ENCODE measurements around the gene AKAP6.

Gene AKAP6

GRCh38 chr14:32530800-32531199 is 201.7 kb downstream of the AKAP6 start:
- DNase-seq (ENCODE audit: insufficient read length) (no peak), FAIRE-seq (no peak)
- TF ChIP-seq TAF1 (IDR thresholded peaks at IDR 0.05; ENCODE audit: borderline replicate concordance, low read depth, low read length) = no peak
- TF ChIP-seq POLR2A (IDR thresholded peaks at IDR 0.05; ENCODE audit: low read depth, low read length) = no peak
- no peak for TF ChIP-seq POLR2AphosphoS5 (IDR thresholded peaks at IDR 0.05; ENCODE audit: low read depth, low read length)

- no peak for DNase-seq (ENCODE audit: insufficient read length)
- no peak for FAIRE-seq
- TF ChIP-seq TAF1 (IDR thresholded peaks at IDR 0.05; ENCODE audit: borderline replicate concordance, low read depth, low read length) (no peak), POLR2A (IDR thresholded peaks at IDR 0.05; ENCODE audit: low read depth, low read length) (no peak), POLR2AphosphoS5 (IDR thresholded peaks at IDR 0.05; ENCODE audit: low read depth, low read length) (no peak)
Measured at GRCh38 chr14:32531942-32532515, 202.9 kb downstream of the AKAP6 start.

- no peak for FAIRE-seq
- TF ChIP-seq TAF1 (IDR thresholded peaks at IDR 0.05; ENCODE audit: borderline replicate concordance, low read depth, low read length) (no peak), POLR2A (IDR thresholded peaks at IDR 0.05; ENCODE audit: low read depth, low read length) (no peak), POLR2AphosphoS5 (IDR thresholded peaks at IDR 0.05; ENCODE audit: low read depth, low read length) (no peak)
Measured at GRCh38 chr14:32534145-32534544, 205.0 kb downstream of the AKAP6 start.

GRCh38 chr14:32536175-32536574 is 207.1 kb downstream of the AKAP6 start:
- DNase-seq (ENCODE audit: insufficient read length) = no peak
- FAIRE-seq = no peak

More at GRCh38 chr14:32534145-32534544, 205.0 kb downstream of the AKAP6 start:
- DNase-seq (ENCODE audit: insufficient read length) = no peak

GRCh38 chr14:32537166-32537565 is 208.1 kb downstream of the AKAP6 start:
- DNase-seq (ENCODE audit: insufficient read length) = no peak
- FAIRE-seq = no peak

More at GRCh38 chr14:32536175-32536574, 207.1 kb downstream of the AKAP6 start:
- no peak for TF ChIP-seq TAF1 (IDR thresholded peaks at IDR 0.05; ENCODE audit: borderline replicate concordance, low read depth, low read length)
- TF ChIP-seq POLR2A (IDR thresholded peaks at IDR 0.05; ENCODE audit: low read depth, low read length) = no peak
- no peak for TF ChIP-seq POLR2AphosphoS5 (IDR thresholded peaks at IDR 0.05; ENCODE audit: low read depth, low read length)

GRCh38 chr14:32542507-32542906 is 213.4 kb downstream of the AKAP6 start:
- no peak for FAIRE-seq
- no peak for DNase-seq (ENCODE audit: insufficient read length)
- no peak for TF ChIP-seq TAF1 (IDR thresholded peaks at IDR 0.05; ENCODE audit: borderline replicate concordance, low read depth, low read length)
- no peak for TF ChIP-seq POLR2AphosphoS5 (IDR thresholded peaks at IDR 0.05; ENCODE audit: low read depth, low read length)

More at GRCh38 chr14:32537166-32537565, 208.1 kb downstream of the AKAP6 start:
- TF ChIP-seq POLR2AphosphoS5 (IDR thresholded peaks at IDR 0.05; ENCODE audit: low read depth, low read length) (no peak), POLR2A (IDR thresholded peaks at IDR 0.05; ENCODE audit: low read depth, low read length) (no peak), TAF1 (IDR thresholded peaks at IDR 0.05; ENCODE audit: borderline replicate concordance, low read depth, low read length) (no peak)

- FAIRE-seq = no peak
- TF ChIP-seq POLR2AphosphoS5 (IDR thresholded peaks at IDR 0.05; ENCODE audit: low read depth, low read length) = no peak
- no peak for TF ChIP-seq POLR2A (IDR thresholded peaks at IDR 0.05; ENCODE audit: low read depth, low read length)
- TF ChIP-seq TAF1 (IDR thresholded peaks at IDR 0.05; ENCODE audit: borderline replicate concordance, low read depth, low read length) = no peak
- no peak for DNase-seq (ENCODE audit: insufficient read length)
Measured at GRCh38 chr14:32545095-32545494, 216.0 kb downstream of the AKAP6 start.

- no peak for DNase-seq (ENCODE audit: insufficient read length)
- no peak for FAIRE-seq
- TF ChIP-seq TAF1 (IDR thresholded peaks at IDR 0.05; ENCODE audit: borderline replicate concordance, low read depth, low read length) = no peak
- TF ChIP-seq POLR2AphosphoS5 (IDR thresholded peaks at IDR 0.05; ENCODE audit: low read depth, low read length) = no peak
- TF ChIP-seq POLR2A (IDR thresholded peaks at IDR 0.05; ENCODE audit: low read depth, low read length) = no peak
Measured at GRCh38 chr14:32545506-32546210, 216.6 kb downstream of the AKAP6 start.

- FAIRE-seq = no peak
- no peak for TF ChIP-seq POLR2AphosphoS5 (IDR thresholded peaks at IDR 0.05; ENCODE audit: low read depth, low read length)
- TF ChIP-seq POLR2A (IDR thresholded peaks at IDR 0.05; ENCODE audit: low read depth, low read length) = no peak
- TF ChIP-seq TAF1 (IDR thresholded peaks at IDR 0.05; ENCODE audit: borderline replicate concordance, low read depth, low read length) = no peak
- DNase-seq (ENCODE audit: insufficient read length) = no peak
Measured at GRCh38 chr14:32546246-32546645, 217.1 kb downstream of the AKAP6 start.

GRCh38 chr14:32552766-32553165 is 223.7 kb downstream of the AKAP6 start:
- DNase-seq (ENCODE audit: insufficient read length) (no peak), FAIRE-seq (no peak)
- TF ChIP-seq TAF1 (IDR thresholded peaks at IDR 0.05; ENCODE audit: borderline replicate concordance, low read depth, low read length) = no peak
- no peak for TF ChIP-seq POLR2AphosphoS5 (IDR thresholded peaks at IDR 0.05; ENCODE audit: low read depth, low read length)

GRCh38 chr14:32559048-32559447 is 229.9 kb downstream of the AKAP6 start:
- no peak for DNase-seq (ENCODE audit: insufficient read length)

GRCh38 chr14:32559590-32559989 is 230.5 kb downstream of the AKAP6 start:
- TF ChIP-seq POLR2A (IDR thresholded peaks at IDR 0.05; ENCODE audit: low read depth, low read length) (no peak), POLR2AphosphoS5 (IDR thresholded peaks at IDR 0.05; ENCODE audit: low read depth, low read length) (no peak), TAF1 (IDR thresholded peaks at IDR 0.05; ENCODE audit: borderline replicate concordance, low read depth, low read length) (no peak)
- FAIRE-seq = no peak
- no peak for DNase-seq (ENCODE audit: insufficient read length)

More at GRCh38 chr14:32559048-32559447, 229.9 kb downstream of the AKAP6 start:
- FAIRE-seq = no peak
- no peak for TF ChIP-seq POLR2AphosphoS5 (IDR thresholded peaks at IDR 0.05; ENCODE audit: low read depth, low read length)
- no peak for TF ChIP-seq TAF1 (IDR thresholded peaks at IDR 0.05; ENCODE audit: borderline replicate concordance, low read depth, low read length)
- TF ChIP-seq POLR2A (IDR thresholded peaks at IDR 0.05; ENCODE audit: low read depth, low read length) = no peak
